GM10248 (cell line): ENCODE measurements around the gene NSFL1C.

Source experiments
- CTCF ChIA-PET: fragments of 300-600 bp; sonication (Branson Sonifier 250); formaldehyde crosslinking; extraction: SDS; loops from one replicate; lab custom pipeline; 2021; ENCODE audit warnings: antibody characterized with exemption; lab: Yijun Ruan, JAX
- POLR2A ChIA-PET: fragments of 350-650 bp; sonication (Branson Sonifier 250); formaldehyde crosslinking; extraction: SDS; loops from one replicate; lab custom pipeline; 2020; ENCODE audit warnings: antibody characterized with exemption; lab: Yijun Ruan, JAX
- DNase-seq: peaks from one replicate; pipeline ENCODE4 v3.0.0; 2012; ENCODE audit errors: extremely low spot score
- CTCF ChIP-seq: IDR thresholded peaks from 2 replicates; pipeline ENCODE4 v1.5.1; 2012; ENCODE audit warnings: mild to moderate bottlenecking, low read depth; ENCODE audit errors: extremely low read depth, missing control alignments, control extremely low read depth

The NSFL1C gene

GRCh38 chr20:1489325-1489724 lies 22.7 kb upstream of the NSFL1C start:
- no peak for TF ChIP-seq CTCF
- ChIA-PET CTCF (interaction anchor here (1.1 to 2.8 kb wide), 4 partner anchors 14 to 52 kb away, joined by 3 to 18 read pairs (median 4); no protein-coding TSS in a partner anchor), POLR2A (no interaction called here)
- DNase-seq = no peak

- ChIA-PET CTCF (no interaction called here), POLR2A (no interaction called here)
- no peak for TF ChIP-seq CTCF
- no peak for DNase-seq
Measured at GRCh38 chr20:1486566-1486965, 19.9 kb upstream of the NSFL1C start.

GRCh38 chr20:1484438-1485116 lies 17.9 kb upstream of the NSFL1C start:
- no peak for DNase-seq
- ChIA-PET POLR2A (no interaction called here), CTCF (no interaction called here)
- no peak for TF ChIP-seq CTCF

- CTCF ChIA-PET = interaction anchor here (2.7 kb wide), 1 partner anchor 13 kb away, joined by 12 read pairs; the partner anchor contains the start of gene NSFL1C
- DNase-seq = no peak
- TF ChIP-seq CTCF = no peak
- POLR2A ChIA-PET = no interaction called here
Measured at GRCh38 chr20:1479831-1480595, 13.4 kb upstream of the NSFL1C start.

GRCh38 chr20:1478566-1478965 lies 11.9 kb upstream of the NSFL1C start:
- POLR2A ChIA-PET = no interaction called here
- DNase-seq = no peak
- CTCF ChIA-PET = interaction anchor here (2.7 kb wide), 1 partner anchor 11 kb away, joined by 12 read pairs; the partner anchor contains the start of gene NSFL1C
- TF ChIP-seq CTCF = no peak

GRCh38 chr20:1477896-1478490 lies 11.3 kb upstream of the NSFL1C start:
- POLR2A ChIA-PET = no interaction called here
- CTCF ChIA-PET = interaction anchor here (1.1 to 2.7 kb wide), 2 partner anchors 11 to 24 kb away, joined by 3 to 12 read pairs; partner anchors contain the start of gene NSFL1C
- TF ChIP-seq CTCF = no peak
- no peak for DNase-seq
